GM23248 (cell line): Measurements from ENCODE around the gene PXDN.

ENCODE experiments used
- EZH2 ChIP-seq: fragments of 200-600 bp; sonication (generic); IDR thresholded peaks from 2 replicates; pipeline ENCODE4 v1.6.1; 2018; ENCODE audit warnings: antibody characterized with exemption, mild to moderate bottlenecking; ENCODE audit not compliant: insufficient read depth, poor library complexity, severe bottlenecking
- EZH2phosphoT487 ChIP-seq: fragments of 200-600 bp; sonication (generic); IDR thresholded peaks from 2 replicates; pipeline ENCODE4 v1.6.1; 2018; ENCODE audit warnings: antibody characterized with exemption, moderate library complexity, mild to moderate bottlenecking, low read depth; ENCODE audit not compliant: insufficient read depth

DNA sequence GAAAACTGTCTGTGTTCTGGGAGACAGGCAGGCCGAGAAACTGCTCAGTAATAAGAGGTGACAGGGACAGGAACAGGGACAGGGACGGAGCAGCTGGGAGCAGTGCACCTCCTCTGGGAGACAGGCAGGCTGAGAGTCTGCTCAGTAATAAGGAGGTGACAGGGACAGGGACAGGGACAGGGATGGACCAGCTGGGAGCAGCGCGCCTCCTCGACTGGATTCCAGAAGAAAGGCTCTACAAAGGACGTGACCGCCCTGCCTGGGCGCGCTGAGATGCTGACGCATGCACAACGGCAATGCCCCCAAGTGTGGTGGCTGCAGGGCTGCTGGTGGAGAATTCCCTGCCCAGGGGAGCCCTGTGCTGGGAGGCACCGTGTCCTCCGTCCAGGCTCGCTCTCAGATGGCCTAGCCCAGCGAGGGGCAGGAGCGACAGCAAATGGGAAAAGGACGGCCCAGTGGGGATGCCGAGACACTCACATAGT lies 44.2 kb upstream of the PXDN start:
- no peak for TF ChIP-seq EZH2
- TF ChIP-seq EZH2phosphoT487: no peak
